SJCRH30 (cell line): Measurements from ENCODE around the gene SNRK. TPM values are rescaled to one million over a fixed set of nuclear protein-coding genes. Genes with fewer than 3 reads are reported as not detected.

Source experiments
- DNase-seq, 2 experiments: peaks; one replicate each; pipeline ENCODE4 v3.0.0-alpha.2; 2015 to 2020
- H3K27ac ChIP-seq: fragments of 250-450 bp; sonication (Bioruptor Pico); 2 replicates; pipeline ENCODE4 v1.5.1; 2020; ENCODE audit warnings: mild to moderate bottlenecking, moderate library complexity
- H3K27me3 ChIP-seq: fragments of 250-450 bp; sonication (Bioruptor Pico); 2 replicates; pipeline ENCODE4 v1.5.1; 2020; ENCODE audit warnings: mild to moderate bottlenecking, moderate library complexity
- H3K36me3 ChIP-seq: fragments of 250-450 bp; sonication (Bioruptor Pico); 2 replicates; pipeline ENCODE4 v1.5.1; 2020; ENCODE audit warnings: mild to moderate bottlenecking, moderate library complexity
- H3K4me1 ChIP-seq: fragments of 250-450 bp; sonication (Bioruptor Pico); 2 replicates; pipeline ENCODE4 v1.5.1; 2020; ENCODE audit warnings: mild to moderate bottlenecking, moderate library complexity
- H3K4me3 ChIP-seq: fragments of 250-450 bp; sonication (Bioruptor Pico); 2 replicates; pipeline ENCODE4 v1.5.1; 2020; ENCODE audit warnings: mild to moderate bottlenecking, moderate library complexity
- H3K9me3 ChIP-seq: fragments of 250-450 bp; sonication (Bioruptor Pico); replicated peaks from 2 replicates; pipeline ENCODE4 v1.5.1; 2020; ENCODE audit warnings: mild to moderate bottlenecking, moderate library complexity
- total RNA-seq: library from RNA; depleted of rRNA; stranded (reverse); fragments of >200 nt; shearing (Covaris generic); gene quantifications from 2 replicates; pipeline ENCODE4 v1.2.3, GENCODE V29; 2014

SNRK gene
- total RNA-seq, 1 experiment from 2014 or later: 12.6 TPM

GRCh38 chr3:43257850-43258249, 28.5 kb upstream of the SNRK start:
- no peak for DNase-seq
- Histone ChIP-seq H3K27ac (no peak overlapping the region), H3K4me1 (no peaks in the 10 kb centered on the region), H3K9me3 (no peaks in the 10 kb centered on the region), H3K36me3 (no peaks in the 10 kb centered on the region), H3K4me3 (no peak overlapping the region), H3K27me3 (no peaks in the 10 kb centered on the region)

- H3K36me3 ChIP-seq: no peaks in the 10 kb centered on the region
- no peaks in the 10 kb centered on the region for H3K9me3 ChIP-seq
- no peaks in the 10 kb centered on the region for H3K4me1 ChIP-seq
- H3K27me3 ChIP-seq: no peaks in the 10 kb centered on the region
- DNase-seq: no peak
- H3K4me3 ChIP-seq: no peak overlapping the region
- no peak overlapping the region for H3K27ac ChIP-seq
These were observed 26.7 kb upstream of the SNRK start for GRCh38 chr3:43259626-43260025.

DNA sequence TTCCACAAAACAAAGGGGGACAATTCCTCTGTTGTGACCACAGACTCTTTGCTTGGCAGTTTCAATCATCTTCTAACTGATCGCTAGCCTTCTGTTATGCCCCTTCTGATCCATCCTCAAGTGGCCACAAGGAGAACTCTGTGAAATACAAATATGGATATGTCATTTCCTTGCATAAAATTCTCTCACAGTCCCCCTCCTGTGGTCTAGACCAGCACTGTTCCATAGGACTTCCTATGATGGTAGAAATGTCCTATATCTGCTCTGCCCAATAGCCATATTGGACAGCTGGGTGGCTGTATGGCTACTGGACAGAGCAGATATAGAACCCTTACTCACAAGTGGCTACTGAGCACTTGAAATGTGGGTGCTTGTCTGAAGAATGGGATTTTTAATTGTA, 25.9 kb upstream of the SNRK start:
- no peaks in the 10 kb centered on the region for H3K36me3 ChIP-seq

GRCh38 chr3:43262194-43262593, 24.1 kb upstream of the SNRK start:
- no peak for DNase-seq
- H3K4me3 ChIP-seq: no peak overlapping the region
- H3K9me3 ChIP-seq: no peaks in the 10 kb centered on the region
- H3K4me1 ChIP-seq: no peaks in the 10 kb centered on the region
- H3K27me3 ChIP-seq: no peaks in the 10 kb centered on the region
- H3K27ac ChIP-seq: no peak overlapping the region
- no peaks in the 10 kb centered on the region for H3K36me3 ChIP-seq

More for the DNA sequence above, 25.9 kb upstream of the SNRK start:
- Histone ChIP-seq H3K27me3 (no peaks in the 10 kb centered on the region), H3K27ac (no peak overlapping the region), H3K9me3 (no peaks in the 10 kb centered on the region), H3K4me1 (no peaks in the 10 kb centered on the region), H3K4me3 (no peak overlapping the region)
- no peak for DNase-seq

DNA sequence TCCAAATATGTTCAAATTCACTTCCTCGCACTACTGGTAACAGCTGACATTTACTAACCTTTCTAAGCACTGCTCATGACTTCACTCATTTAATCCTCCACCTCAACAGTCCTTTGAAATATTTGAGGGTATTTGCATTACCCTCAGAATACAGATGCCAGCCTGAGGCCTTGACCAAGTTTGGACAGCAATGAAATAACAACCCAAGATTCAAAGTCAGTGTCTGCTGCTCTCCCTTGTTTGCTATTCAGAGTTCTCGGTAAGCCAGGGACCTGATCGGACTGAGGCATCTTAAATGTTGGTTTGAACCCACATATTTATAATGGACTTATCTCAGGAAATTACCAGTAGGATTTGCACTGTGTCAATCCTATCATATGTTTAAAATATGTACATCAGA, 19.9 kb upstream of the SNRK start:
- no peak overlapping the region for H3K4me3 ChIP-seq
- no peaks in the 10 kb centered on the region for H3K27me3 ChIP-seq
- no peaks in the 10 kb centered on the region for H3K9me3 ChIP-seq
- DNase-seq: no peak
- no peaks in the 10 kb centered on the region for H3K36me3 ChIP-seq
- H3K4me1 ChIP-seq: no peaks in the 10 kb centered on the region
- no peak overlapping the region for H3K27ac ChIP-seq

DNA sequence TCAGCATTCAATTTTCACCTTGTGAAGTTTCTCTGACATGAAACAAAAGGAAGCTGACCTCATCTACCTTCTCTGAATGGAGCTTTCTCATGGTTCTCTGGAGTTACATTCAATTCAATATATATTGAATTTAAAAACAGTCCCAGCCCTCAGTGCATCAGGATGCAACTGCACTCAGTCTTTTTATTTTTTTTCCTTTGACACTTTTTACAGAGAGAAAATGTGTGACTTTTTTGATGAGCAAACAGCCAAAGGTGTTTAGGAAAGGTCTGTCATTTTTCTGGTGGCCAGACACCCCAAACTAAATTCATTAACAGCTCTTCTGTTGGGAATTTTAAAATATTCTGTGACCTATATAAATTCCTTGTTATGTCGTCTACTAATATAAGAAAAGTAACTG, 19.3 kb upstream of the SNRK start:
- H3K36me3 ChIP-seq: no peaks in the 10 kb centered on the region

DNA sequence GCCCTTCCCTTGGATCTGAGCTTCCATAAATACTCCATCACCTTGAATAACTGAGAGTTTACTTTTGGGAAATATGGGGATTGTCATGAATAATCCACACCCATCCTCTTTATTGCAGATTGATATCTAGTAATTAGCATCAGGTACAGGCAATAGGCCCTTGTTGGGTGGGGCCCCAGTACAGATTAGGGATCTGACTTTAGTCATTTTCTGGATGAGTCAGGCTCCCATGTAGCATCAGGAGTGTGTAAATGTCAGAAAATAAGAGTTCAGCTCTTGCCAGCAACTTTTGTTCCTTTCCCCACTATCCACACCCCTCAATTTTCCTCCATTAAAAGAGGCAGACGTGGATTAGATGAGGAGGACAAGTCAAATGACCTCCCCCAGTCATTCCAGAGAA, 17.7 kb upstream of the SNRK start:
- Histone ChIP-seq H3K4me1 (no peaks in the 10 kb centered on the region), H3K36me3 (no peaks in the 10 kb centered on the region)
- DNase-seq: no peak

More for the DNA sequence above, 19.3 kb upstream of the SNRK start:
- DNase-seq: no peak
- Histone ChIP-seq H3K4me3 (no peak overlapping the region), H3K4me1 (no peaks in the 10 kb centered on the region), H3K27me3 (no peaks in the 10 kb centered on the region), H3K27ac (no peak overlapping the region), H3K9me3 (no peaks in the 10 kb centered on the region)

DNA sequence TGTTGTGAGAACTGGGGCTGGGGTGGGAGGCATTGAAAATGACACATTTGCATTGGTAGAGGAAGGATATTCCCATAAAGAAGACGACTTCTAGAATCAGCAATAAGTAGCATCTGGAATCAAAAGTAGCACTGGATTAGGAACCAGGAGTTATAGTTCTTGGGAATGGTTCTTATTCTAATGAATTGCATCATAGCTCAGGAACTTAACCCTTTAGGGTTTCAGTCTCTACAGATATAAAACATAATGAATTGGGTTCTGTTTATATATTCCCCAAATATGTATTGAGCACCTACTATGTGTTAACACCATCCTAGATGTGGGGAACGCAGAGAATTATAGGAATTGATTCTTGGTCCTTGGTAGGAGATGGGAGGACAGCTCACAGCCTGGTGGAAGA, 16.3 kb upstream of the SNRK start:
- Histone ChIP-seq H3K4me1 (no peaks in the 10 kb centered on the region), H3K4me3 (no peak overlapping the region), H3K9me3 (no peaks in the 10 kb centered on the region), H3K27ac (no peak overlapping the region), H3K36me3 (no peaks in the 10 kb centered on the region), H3K27me3 (no peaks in the 10 kb centered on the region)
- DNase-seq: no peak

More for the DNA sequence above, 17.7 kb upstream of the SNRK start:
- no peak overlapping the region for H3K27ac ChIP-seq
- no peaks in the 10 kb centered on the region for H3K27me3 ChIP-seq
- no peaks in the 10 kb centered on the region for H3K9me3 ChIP-seq
- H3K4me3 ChIP-seq: no peak overlapping the region

DNA sequence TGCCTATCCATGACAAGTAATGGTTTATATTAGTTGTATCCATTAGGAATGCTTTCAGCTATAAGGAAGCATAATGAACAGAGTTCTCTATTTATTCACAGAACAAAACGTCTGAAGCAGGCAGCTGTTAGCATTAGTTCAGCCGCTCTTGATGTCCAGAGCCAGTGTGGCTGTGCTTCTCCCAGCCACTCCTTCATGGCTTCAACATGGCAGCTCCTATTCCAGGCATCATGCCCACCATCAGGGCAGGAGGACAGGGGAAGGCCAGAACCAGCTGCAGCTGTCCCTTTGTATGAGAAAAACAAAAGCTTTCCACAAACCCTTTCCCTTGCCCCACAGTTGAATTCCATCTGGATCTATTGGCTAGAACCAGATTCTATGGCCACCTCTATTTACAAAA, 12.9 kb upstream of the SNRK start:
- H3K27me3 ChIP-seq: no peaks in the 10 kb centered on the region
- no peaks in the 10 kb centered on the region for H3K4me1 ChIP-seq
- no peaks in the 10 kb centered on the region for H3K9me3 ChIP-seq
- H3K4me3 ChIP-seq: no peak overlapping the region
- DNase-seq: peak; percentile 5 to 20
- no peak overlapping the region for H3K27ac ChIP-seq
- H3K36me3 ChIP-seq: no peaks in the 10 kb centered on the region

DNA sequence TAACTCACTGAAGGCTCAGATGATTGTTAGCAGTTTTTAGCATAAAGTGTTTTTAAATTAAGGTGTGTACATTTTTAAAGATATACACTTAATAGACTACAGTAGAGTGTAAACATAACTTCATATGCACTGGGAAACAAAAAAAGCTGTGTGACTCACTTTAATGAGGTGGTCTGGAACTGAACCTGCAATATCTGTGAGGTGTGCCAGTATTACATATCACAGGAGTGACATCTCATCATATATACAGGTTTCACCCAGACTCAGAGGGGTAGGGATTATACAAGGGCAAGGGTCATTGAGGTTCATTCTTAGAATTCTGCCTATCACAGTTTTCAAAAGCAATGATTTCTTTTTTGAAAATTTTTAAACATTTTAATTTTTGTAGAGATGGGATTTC, 7.3 kb upstream of the SNRK start:
- H3K4me3 ChIP-seq: no peak overlapping the region
- H3K4me1 ChIP-seq: no peaks in the 10 kb centered on the region
- H3K9me3 ChIP-seq: no peaks in the 10 kb centered on the region
- no peak for DNase-seq
- H3K36me3 ChIP-seq: no peaks in the 10 kb centered on the region
- H3K27me3 ChIP-seq: no peaks in the 10 kb centered on the region
- no peak overlapping the region for H3K27ac ChIP-seq

DNA sequence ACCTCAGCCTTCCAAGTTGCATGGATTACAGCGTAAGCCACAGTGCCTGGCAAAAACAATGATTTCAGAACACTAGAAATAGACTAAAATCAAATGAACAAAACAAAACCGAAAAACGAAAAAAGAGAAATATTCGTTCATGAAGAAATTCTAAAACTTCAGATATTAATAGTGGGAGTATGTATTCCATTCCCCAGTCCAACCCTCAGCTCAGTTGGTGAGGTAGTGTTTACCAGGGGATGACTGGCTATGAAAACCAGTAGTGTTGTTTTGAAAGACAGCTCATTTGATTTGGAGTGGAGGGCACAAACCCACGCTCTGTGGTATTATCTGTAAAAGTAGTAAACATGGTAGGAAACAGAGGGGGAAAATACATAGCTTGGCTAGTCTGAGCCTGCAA, 6.8 kb upstream of the SNRK start:
- no peak overlapping the region for H3K27ac ChIP-seq
- H3K36me3 ChIP-seq: no peaks in the 10 kb centered on the region
- H3K4me1 ChIP-seq: no peaks in the 10 kb centered on the region
- H3K9me3 ChIP-seq: no peaks in the 10 kb centered on the region
- no peak for DNase-seq
- H3K4me3 ChIP-seq: no peak overlapping the region
- no peaks in the 10 kb centered on the region for H3K27me3 ChIP-seq

DNA sequence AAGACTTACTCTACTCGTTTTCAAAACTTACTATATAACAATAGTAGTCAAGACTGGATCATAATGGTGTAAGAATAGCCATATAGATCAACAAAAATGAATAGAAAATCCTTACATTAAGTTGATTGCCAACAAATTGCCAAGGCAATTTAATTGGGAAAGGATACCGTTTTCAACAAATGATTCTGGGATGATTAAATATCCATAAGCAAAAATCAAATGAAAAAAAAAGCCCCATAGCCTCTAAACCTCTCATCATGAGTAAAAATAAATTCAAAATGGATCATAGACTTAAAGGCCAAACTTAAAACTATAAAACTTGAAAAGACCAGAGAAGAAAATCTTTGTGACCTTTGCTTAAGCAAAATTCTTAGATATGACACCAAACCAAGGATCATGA, 5.3 kb upstream of the SNRK start:
- no peak for DNase-seq
- Histone ChIP-seq H3K36me3 (no peaks in the 10 kb centered on the region), H3K9me3 (no peaks in the 10 kb centered on the region), H3K27me3 (no peaks in the 10 kb centered on the region), H3K27ac (no peak overlapping the region), H3K4me1 (no peaks in the 10 kb centered on the region), H3K4me3 (no peak overlapping the region)

GRCh38 chr3:43284171-43284570, 2.2 kb upstream of the SNRK start:
- DNase-seq: no peak
- Histone ChIP-seq H3K4me1 (no peaks in the 10 kb centered on the region), H3K27ac (no peak overlapping the region), H3K36me3 (no peaks in the 10 kb centered on the region), H3K27me3 (no peaks in the 10 kb centered on the region), H3K4me3 (no peak overlapping the region), H3K9me3 (no peaks in the 10 kb centered on the region)

DNA sequence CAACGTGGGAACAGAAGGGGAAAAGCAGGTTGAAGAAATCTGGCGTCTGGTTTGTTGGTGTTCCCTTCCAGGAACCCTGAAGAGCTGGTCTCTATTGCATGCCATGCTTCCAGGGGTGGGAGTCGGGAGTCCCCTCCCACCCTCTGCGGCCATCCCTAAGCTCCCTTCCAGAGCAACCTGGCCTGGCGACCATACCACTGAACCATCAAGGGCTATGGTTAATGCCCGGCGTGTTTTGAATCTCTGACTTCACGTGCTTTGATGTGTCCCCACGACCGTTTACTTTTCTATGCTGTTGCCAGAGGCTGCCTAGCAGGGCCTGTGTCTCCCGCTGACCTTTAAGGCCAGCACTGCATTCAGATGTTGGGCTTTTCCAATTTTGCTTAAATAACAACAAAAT, 696 bp upstream of the SNRK start:
- no peak overlapping the region for H3K27ac ChIP-seq
- H3K4me3 ChIP-seq: peak overlapping the region; percentile 66
- H3K36me3 ChIP-seq: no peaks in the 10 kb centered on the region
- peak in 1 of 2 experiments; percentile 1 for DNase-seq
- no peaks in the 10 kb centered on the region for H3K9me3 ChIP-seq
- no peaks in the 10 kb centered on the region for H3K4me1 ChIP-seq
- H3K27me3 ChIP-seq: no peaks in the 10 kb centered on the region

DNA sequence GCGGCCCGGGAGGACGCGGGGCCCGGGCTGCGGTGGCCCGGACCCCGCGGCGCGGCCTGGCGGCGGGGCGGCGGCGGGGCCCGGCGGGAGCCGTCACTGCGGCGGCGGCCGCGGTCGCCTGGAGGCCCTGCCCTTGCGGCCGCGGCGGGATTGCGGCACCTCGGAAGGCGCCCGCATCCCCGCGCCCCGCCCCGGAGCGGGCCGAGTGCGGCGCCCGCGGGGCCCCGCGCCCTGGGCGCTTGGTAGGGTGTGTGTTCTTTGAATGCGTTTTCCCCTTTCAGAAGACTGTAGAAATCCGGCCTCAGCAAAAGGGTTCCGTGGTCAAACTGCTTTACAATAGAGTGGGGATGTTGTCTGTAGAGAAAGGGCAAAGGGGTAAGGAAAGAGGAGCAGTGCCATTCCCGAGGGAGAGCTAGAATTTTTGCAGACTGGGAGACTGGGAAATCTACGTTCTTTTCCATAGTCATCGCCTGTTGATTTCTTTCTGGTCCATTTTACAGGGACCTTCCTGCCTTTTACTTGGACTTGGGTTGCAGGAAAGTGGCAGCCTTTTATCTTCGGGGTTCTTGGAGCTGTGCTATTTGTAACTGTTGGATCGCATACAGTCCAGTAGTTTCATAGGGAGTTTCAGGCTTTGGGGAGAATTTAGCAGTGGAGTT, 630 bp downstream of the SNRK start:
- Histone ChIP-seq H3K4me3 (peak overlapping the region; percentile 66), H3K27ac (no peak overlapping the region), H3K4me1 (no peaks in the 10 kb centered on the region), H3K27me3 (no peaks in the 10 kb centered on the region), H3K36me3 (no peaks in the 10 kb centered on the region), H3K9me3 (no peaks in the 10 kb centered on the region)
- DNase-seq: peak in 1 of 2 experiments; percentile 17

- no peaks in the 10 kb centered on the region for H3K36me3 ChIP-seq
- DNase-seq: no peak
- H3K9me3 ChIP-seq: no peaks in the 10 kb centered on the region
- peak overlapping the region; percentile 66 for H3K4me3 ChIP-seq
- H3K27me3 ChIP-seq: no peaks in the 10 kb centered on the region
- no peak overlapping the region for H3K27ac ChIP-seq
- H3K4me1 ChIP-seq: no peaks in the 10 kb centered on the region
These were observed 1.1 kb downstream of the SNRK start for GRCh38 chr3:43287500-43287873.
